Tibial nerve (tissue), 4 donors: ENCODE measurements around the gene TC2N. TPM values are rescaled to one million over a fixed set of nuclear protein-coding genes. Genes with fewer than 3 reads are reported as not detected.

ENCODE experiments used
- DNase-seq, 2 donors: peaks; one replicate each; pipeline ENCODE4 v3.0.0-alpha.2; 2019; ENCODE audit warnings: low spot score in 2 of 2
- H3K27ac ChIP-seq, 4 donors: fragments of 200-600 bp; sonication (generic) in 3 of 4; one replicate each; pipeline ENCODE4 v1.5.1; 2017 to 2019; ENCODE audit warnings: mild to moderate bottlenecking in 1 of 4
- H3K27me3 ChIP-seq, 2 donors: fragments of 200-600 bp; sonication (generic) in 1 of 2; one replicate each; pipeline versions ENCODE4 v1.5.1 to v1.6.0; 2017 to 2019
- H3K36me3 ChIP-seq, 3 donors: fragments of 200-600 bp; sonication (generic); one replicate each; pipeline ENCODE4 v1.5.1; 2018 to 2019
- H3K4me1 ChIP-seq, 4 donors: fragments of 200-600 bp; sonication (generic) in 3 of 4; one replicate each; pipeline ENCODE4 v1.5.1; 2017 to 2019
- H3K4me3 ChIP-seq, 4 donors: fragments of 200-600 bp; sonication (generic) in 3 of 4; one replicate each; pipeline ENCODE4 v1.5.1; 2017 to 2019; ENCODE audit warnings: mild to moderate bottlenecking in 1 of 4, moderate library complexity in 1 of 4
- H3K9me3 ChIP-seq, 4 donors: fragments of 200-600 bp; sonication (generic) in 3 of 4; one replicate each; pipeline ENCODE4 v1.5.1; 2017 to 2019
- EP300 ChIP-seq, 2 donors: sonication (generic); formaldehyde crosslinking; IDR thresholded peaks; one replicate each; pipeline ENCODE4 v1.6.1; 2017; ENCODE audit warnings: antibody characterized with exemption in 2 of 2, mild to moderate bottlenecking in 1 of 2
- POLR2A ChIP-seq, 2 donors: fragments of 450-650 bp; IDR thresholded peaks; one replicate each; pipeline ENCODE4 v1.6.1; 2017; ENCODE audit warnings: antibody characterized with exemption in 2 of 2, mild to moderate bottlenecking in 2 of 2, moderate library complexity in 2 of 2
- WGBS, 2 donors: methylation state at CpG; one replicate each; pipeline ENCODE4 v1.1.5; 2018; 5-methylcytosine and 5-hydroxymethylcytosine counted together
- total RNA-seq, 4 donors: library from RNA; depleted of rRNA; stranded (reverse); fragments of >200 nt; gene quantifications; one replicate each; pipeline ENCODE4 v1.1.0, GENCODE V29; 2016
- TF ChIP-seq, protein P1 (sequence below), 5 experiments: fragments of 200-600 bp in 3 of 5; fragments of 450-650 bp in 2 of 5; sonication (generic) in 3 of 5; IDR thresholded peaks; one replicate each; pipeline ENCODE4 v1.5.1; 2016 to 2019; ENCODE audit warnings: antibody characterized with exemption in 5 of 5, mild to moderate bottlenecking in 3 of 5, moderate library complexity in 2 of 5

TC2N gene
- total RNA-seq, 4 donors from 2014 or later, result 23.4 to 35.2 (median 25.7) TPM

DNA sequence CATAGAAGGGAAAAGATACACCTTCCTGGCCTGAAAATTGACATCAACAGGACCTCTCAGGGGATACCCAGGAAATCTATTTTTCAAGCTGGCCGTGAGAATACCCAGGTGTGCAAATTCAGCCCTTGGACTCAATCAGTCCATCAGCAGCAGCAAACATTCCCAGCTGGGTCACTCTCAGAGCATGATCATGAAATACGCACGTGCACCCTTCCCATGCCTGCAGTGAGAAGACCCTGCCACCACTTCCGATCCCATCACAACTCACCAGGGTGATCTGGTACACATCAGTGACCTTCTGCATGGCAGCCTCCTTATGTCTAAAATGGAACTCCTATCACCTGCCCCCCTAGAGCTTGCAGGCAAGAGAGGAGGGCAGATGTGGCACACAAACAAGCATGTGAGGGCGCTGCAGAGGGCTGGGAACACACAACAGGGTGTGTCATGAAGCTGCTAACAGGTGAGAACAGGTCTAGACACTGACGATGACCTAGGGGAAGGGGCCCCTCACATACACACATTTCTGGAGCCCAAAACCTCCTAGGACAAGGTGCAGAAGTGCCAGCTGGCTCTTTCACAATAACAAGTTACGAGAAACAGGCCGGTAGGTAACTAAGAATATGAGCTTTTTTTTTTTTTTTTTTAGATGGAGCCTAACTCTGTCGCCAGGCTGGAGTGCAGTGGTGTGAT lies 37.8 kb upstream of the TC2N start:
- H3K4me1 ChIP-seq, result peaks cover 0 to 37% (median 8%) of the 10 kb centered on the region in 4 donors
- H3K9me3 ChIP-seq, result no peaks in the 10 kb centered on the region
- H3K27ac ChIP-seq, result peak overlapping the region in 1 of 4 donors; percentile 87
- WGBS, 2 donors, result 95 to 97% methylated on average over 9 of the region's 9 CpGs
- peaks cover 0 to 3% (median 0%) of the 10 kb centered on the region in 3 donors for H3K36me3 ChIP-seq
- no peaks in the 10 kb centered on the region for H3K27me3 ChIP-seq
- no peak for DNase-seq
- no peak overlapping the region for H3K4me3 ChIP-seq
- TF ChIP-seq POLR2A (IDR thresholded peaks at IDR 0.05) (no peak), EP300 (IDR thresholded peaks at IDR 0.05) (no peak)
- TF ChIP-seq, protein P1, sequence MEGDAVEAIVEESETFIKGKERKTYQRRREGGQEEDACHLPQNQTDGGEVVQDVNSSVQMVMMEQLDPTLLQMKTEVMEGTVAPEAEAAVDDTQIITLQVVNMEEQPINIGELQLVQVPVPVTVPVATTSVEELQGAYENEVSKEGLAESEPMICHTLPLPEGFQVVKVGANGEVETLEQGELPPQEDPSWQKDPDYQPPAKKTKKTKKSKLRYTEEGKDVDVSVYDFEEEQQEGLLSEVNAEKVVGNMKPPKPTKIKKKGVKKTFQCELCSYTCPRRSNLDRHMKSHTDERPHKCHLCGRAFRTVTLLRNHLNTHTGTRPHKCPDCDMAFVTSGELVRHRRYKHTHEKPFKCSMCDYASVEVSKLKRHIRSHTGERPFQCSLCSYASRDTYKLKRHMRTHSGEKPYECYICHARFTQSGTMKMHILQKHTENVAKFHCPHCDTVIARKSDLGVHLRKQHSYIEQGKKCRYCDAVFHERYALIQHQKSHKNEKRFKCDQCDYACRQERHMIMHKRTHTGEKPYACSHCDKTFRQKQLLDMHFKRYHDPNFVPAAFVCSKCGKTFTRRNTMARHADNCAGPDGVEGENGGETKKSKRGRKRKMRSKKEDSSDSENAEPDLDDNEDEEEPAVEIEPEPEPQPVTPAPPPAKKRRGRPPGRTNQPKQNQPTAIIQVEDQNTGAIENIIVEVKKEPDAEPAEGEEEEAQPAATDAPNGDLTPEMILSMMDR (IDR thresholded peaks at IDR 0.05), result no peak

- 80 to 86% methylated on average over 8 of the region's 8 CpGs for WGBS, 2 donors
- DNase-seq, result no peak
- Histone ChIP-seq H3K27me3 (no peaks in the 10 kb centered on the region), H3K36me3 (peaks cover 0 to 3% (median 0%) of the 10 kb centered on the region in 3 donors), H3K9me3 (no peaks in the 10 kb centered on the region), H3K27ac (peak overlapping the region in 2 of 4 donors; percentile 25 to 87), H3K4me1 (peaks cover 0 to 43% (median 11%) of the 10 kb centered on the region in 4 donors), H3K4me3 (no peak overlapping the region)
- no peak for TF ChIP-seq POLR2A (IDR thresholded peaks at IDR 0.05)
- TF ChIP-seq, protein P1 (IDR thresholded peaks at IDR 0.05), result no peak
- no peak for TF ChIP-seq EP300 (IDR thresholded peaks at IDR 0.05)
Measured at GRCh38 chr14:91904483-91904882, 37.1 kb upstream of the TC2N start.

DNA sequence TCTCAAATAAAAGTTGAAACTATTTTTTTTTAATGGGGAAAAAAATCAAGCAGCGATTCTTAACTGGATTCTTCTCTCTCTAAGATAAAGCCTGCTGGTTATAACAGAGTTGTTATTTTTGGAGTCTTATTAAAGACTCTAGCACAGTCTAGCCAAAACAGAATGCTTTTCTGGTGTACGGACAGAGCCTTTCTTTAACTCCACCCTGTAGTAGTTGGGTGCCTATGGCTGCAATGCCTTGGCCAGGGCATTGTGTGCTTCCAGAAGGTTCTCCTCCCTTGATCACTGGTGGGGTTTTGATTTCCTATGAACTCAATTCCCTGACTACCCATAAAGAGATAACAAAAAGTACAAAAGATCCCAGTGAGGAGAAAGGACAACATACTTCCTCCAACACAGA lies 35.7 kb upstream of the TC2N start:
- Histone ChIP-seq H3K27me3 (no peaks in the 10 kb centered on the region), H3K9me3 (no peaks in the 10 kb centered on the region), H3K4me3 (no peak overlapping the region), H3K27ac (peak overlapping the region in 3 of 4 donors; percentile 13 to 87 (median 52)), H3K4me1 (peaks cover 0 to 55% (median 17%) of the 10 kb centered on the region in 4 donors), H3K36me3 (peaks cover 0 to 3% (median 0%) of the 10 kb centered on the region in 3 donors)
- no peak for TF ChIP-seq EP300 (IDR thresholded peaks at IDR 0.05)
- no peak for TF ChIP-seq POLR2A (IDR thresholded peaks at IDR 0.05)
- DNase-seq, result no peak
- 21 to 32% methylated on average over 2 of the region's 2 CpGs for WGBS, 2 donors

DNA sequence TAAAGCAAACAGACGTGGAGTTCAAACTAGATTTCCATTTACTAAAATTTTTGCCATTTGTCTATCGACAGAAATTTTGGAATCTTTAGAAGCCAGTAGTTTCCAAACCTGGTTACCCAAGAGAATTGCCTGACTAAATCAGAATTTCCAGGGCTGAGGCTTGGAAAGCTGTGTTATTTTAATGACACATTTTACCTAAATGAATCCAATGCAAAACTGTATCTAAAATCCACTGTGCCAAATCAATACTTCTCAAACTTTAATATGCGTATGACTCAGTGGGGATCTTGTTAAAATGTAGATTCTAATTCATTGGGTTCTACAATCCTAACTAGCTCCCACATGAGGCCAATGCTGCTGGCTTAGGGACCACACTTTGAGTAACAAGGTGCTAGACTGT lies 35.0 kb upstream of the TC2N start:
- DNase-seq, result no peak
- H3K4me1 ChIP-seq, result peaks cover 0 to 62% (median 18%) of the 10 kb centered on the region in 4 donors
- no peak for TF ChIP-seq EP300 (IDR thresholded peaks at IDR 0.05)
- TF ChIP-seq, protein P1 (IDR thresholded peaks at IDR 0.05), result no peak
- H3K27me3 ChIP-seq, result no peaks in the 10 kb centered on the region
- 78 to 89% methylated on average over 3 of the region's 3 CpGs for WGBS, 2 donors
- no peak overlapping the region for H3K4me3 ChIP-seq
- peaks cover 0 to 3% (median 0%) of the 10 kb centered on the region in 3 donors for H3K36me3 ChIP-seq
- H3K27ac ChIP-seq, result peak overlapping the region in 2 of 4 donors; percentile 81 to 87
- no peaks in the 10 kb centered on the region for H3K9me3 ChIP-seq

DNA sequence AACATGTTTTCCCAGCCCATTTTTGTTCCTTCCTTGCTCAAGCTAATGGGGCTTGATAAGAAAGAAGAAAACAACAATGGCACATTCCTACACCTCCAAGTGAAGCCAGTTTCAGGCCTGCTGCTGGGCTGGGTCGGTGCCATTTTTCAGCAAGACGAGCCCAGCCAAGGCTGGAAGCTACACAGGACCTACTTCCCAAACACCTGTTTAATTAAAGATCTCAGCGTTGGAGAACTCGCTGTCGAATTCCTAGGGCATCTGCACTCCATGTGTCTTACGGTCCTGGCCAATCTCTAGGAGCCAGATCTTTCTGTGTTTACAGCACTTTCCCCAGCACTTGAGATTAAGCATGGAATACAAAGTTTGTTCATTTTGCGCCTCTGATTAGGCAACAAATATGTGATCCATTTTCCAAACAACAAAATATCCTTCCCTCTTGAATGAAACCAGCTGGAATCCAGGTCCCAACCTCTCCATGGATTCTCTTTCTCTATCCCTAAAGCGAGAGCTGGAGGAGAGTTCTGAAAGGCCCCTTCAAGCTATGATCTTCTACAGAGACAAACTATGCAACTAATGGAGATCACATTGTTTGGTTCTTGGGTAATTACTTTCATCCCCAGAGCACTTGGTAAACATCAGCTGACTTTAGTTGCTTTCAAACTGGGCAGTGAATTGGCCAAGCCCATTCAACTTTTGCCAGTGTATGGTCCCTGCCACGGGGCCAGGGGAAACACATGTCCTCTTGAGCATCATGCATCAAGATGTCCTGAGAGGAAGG lies 34.3 kb upstream of the TC2N start:
- Histone ChIP-seq H3K9me3 (no peaks in the 10 kb centered on the region), H3K4me3 (no peak overlapping the region), H3K27ac (peak overlapping the region in 3 of 4 donors; percentile 10 to 87 (median 81)), H3K36me3 (peaks cover 0 to 3% (median 0%) of the 10 kb centered on the region in 3 donors), H3K27me3 (no peaks in the 10 kb centered on the region), H3K4me1 (peaks cover 0 to 69% (median 24%) of the 10 kb centered on the region in 4 donors)
- WGBS, 2 donors, result 69 to 70% methylated on average over 9 of the region's 9 CpGs
- TF ChIP-seq EP300 (IDR thresholded peaks at IDR 0.05), result peak in 1 of 2 donors; percentile 44
- TF ChIP-seq, protein P1 (IDR thresholded peaks at IDR 0.05), result no peak
- TF ChIP-seq POLR2A (IDR thresholded peaks at IDR 0.05), result no peak
- peak in 1 of 2 donors; percentile 44 for DNase-seq
